OCI-LY7 (cell line): Measurements from ENCODE around the gene EXO5.

Experiments used
- EZH2phosphoT487 ChIP-seq: fragments of 200-600 bp; sonication (generic); IDR thresholded peaks from 2 replicates; pipeline ENCODE4 v1.6.1; 2018; ENCODE audit warnings: low read depth, borderline replicate concordance, mild to moderate bottlenecking, mixed run types, antibody characterized with exemption, low read length, moderate library complexity, mixed read lengths
- TF ChIP-seq, protein P1 (sequence below): fragments of 200-600 bp; sonication (generic); conservative IDR thresholded peaks from 2 replicates; pipeline ENCODE4 v1.5.1; 2014; ENCODE audit warnings: mild to moderate bottlenecking, antibody characterized with exemption, low read length, moderate library complexity, mixed read lengths

- TF ChIP-seq, protein P1, sequence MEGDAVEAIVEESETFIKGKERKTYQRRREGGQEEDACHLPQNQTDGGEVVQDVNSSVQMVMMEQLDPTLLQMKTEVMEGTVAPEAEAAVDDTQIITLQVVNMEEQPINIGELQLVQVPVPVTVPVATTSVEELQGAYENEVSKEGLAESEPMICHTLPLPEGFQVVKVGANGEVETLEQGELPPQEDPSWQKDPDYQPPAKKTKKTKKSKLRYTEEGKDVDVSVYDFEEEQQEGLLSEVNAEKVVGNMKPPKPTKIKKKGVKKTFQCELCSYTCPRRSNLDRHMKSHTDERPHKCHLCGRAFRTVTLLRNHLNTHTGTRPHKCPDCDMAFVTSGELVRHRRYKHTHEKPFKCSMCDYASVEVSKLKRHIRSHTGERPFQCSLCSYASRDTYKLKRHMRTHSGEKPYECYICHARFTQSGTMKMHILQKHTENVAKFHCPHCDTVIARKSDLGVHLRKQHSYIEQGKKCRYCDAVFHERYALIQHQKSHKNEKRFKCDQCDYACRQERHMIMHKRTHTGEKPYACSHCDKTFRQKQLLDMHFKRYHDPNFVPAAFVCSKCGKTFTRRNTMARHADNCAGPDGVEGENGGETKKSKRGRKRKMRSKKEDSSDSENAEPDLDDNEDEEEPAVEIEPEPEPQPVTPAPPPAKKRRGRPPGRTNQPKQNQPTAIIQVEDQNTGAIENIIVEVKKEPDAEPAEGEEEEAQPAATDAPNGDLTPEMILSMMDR: no peak
- no peak for TF ChIP-seq EZH2phosphoT487
Observed at GRCh38 chr1:40475268-40475667, 33.3 kb upstream of the EXO5 start.
